GM12878 (cell line): ENCODE results near the gene DCC. TPM values are rescaled to one million over a fixed set of nuclear protein-coding genes. Genes with fewer than 3 reads are reported as not detected.

Source experiments
- ATAC-seq: fragments of 200-7000 bp; cut with Tn5 transposase; 3 replicates; pipeline ENCODE4 v1.9.1; 2020; ENCODE audit warnings: mild to moderate bottlenecking, moderate library complexity
- BruUV-seq: library from RNA; stranded (reverse); fragments of 400-500 nt; replicated peaks from 2 replicates; lab custom pipeline; 2021; lab: Mats Ljungman, UMichigan
- CTCF ChIA-PET: fragments of 300-600 bp; sonication (Branson Sonifier 250); formaldehyde crosslinking; extraction: SDS; loops from one replicate; lab custom pipeline; 2021; ENCODE audit warnings: inconsistent platforms; lab: Yijun Ruan, JAX
- POLR2A ChIA-PET: fragments of 350-600 bp; formaldehyde crosslinking; extraction: SDS; loops from one replicate; lab custom pipeline; 2021; ENCODE audit warnings: inconsistent platforms; lab: Charles Lee
- RAD21 ChIA-PET: fragments of 300-600 bp; sonication (Branson Sonifier 250); formaldehyde crosslinking; loops from one replicate; lab custom pipeline; 2023; ENCODE audit warnings: antibody characterized with exemption; ENCODE audit not compliant: unreplicated experiment; lab: Charles Lee
- SMC1A ChIA-PET: fragments of 300-600 bp; sonication (Branson Sonifier 250); formaldehyde crosslinking; loops from one replicate; lab custom pipeline; 2023; ENCODE audit not compliant: unreplicated experiment, uncharacterized antibody; lab: Charles Lee
- DNase-seq: peaks from one replicate; pipeline ENCODE4 v3.0.0-alpha.2; 2011; ENCODE audit warnings: low read depth, low spot score
- FAIRE-seq: peaks from 3 replicates; lab custom pipeline; 2011; peaks lifted over from hg19 to GRCh38; lab: Jason Lieb, UNC
- H2AFZ ChIP-seq: 2 replicates; pipeline ENCODE4 v1.6.0; 2011; ENCODE audit warnings: low read depth, low read length, control low read depth; ENCODE audit not compliant: control insufficient read depth
- H3K27ac ChIP-seq: 2 replicates; pipeline ENCODE4 v1.5.1; 2011; ENCODE audit warnings: control low read depth; ENCODE audit not compliant: control insufficient read depth, insufficient read depth
- H3K27me3 ChIP-seq, 2 experiments: replicated peaks in 1 of 2; 2 replicates each; pipeline versions ENCODE4 v1.6.0 to v1.6.1; 2011; ENCODE audit warnings: low read length in 1 of 2; ENCODE audit not compliant: control insufficient read depth in 2 of 2, insufficient read depth in 2 of 2
- H3K36me3 ChIP-seq, 2 experiments: 2 replicates each; pipeline ENCODE4 v1.5.1; 2011; ENCODE audit warnings: low read length in 1 of 2; ENCODE audit not compliant: control insufficient read depth in 2 of 2, insufficient read depth in 2 of 2
- H3K4me1 ChIP-seq: 2 replicates; pipeline ENCODE4 v1.6.1; 2011; ENCODE audit warnings: mild to moderate bottlenecking, low read length, moderate library complexity, mixed read lengths; ENCODE audit not compliant: control insufficient read depth, insufficient read depth
- H3K4me2 ChIP-seq: 2 replicates; pipeline ENCODE4 v1.6.0; 2011; ENCODE audit warnings: control low read depth; ENCODE audit not compliant: control insufficient read depth, insufficient read depth
- H3K4me3 ChIP-seq: fragments of 200-600 bp; sonication (generic); 2 replicates; pipeline ENCODE4 v1.5.1; 2016
- H3K79me2 ChIP-seq: 2 replicates; pipeline ENCODE4 v1.6.0; 2011; ENCODE audit warnings: low read length; ENCODE audit not compliant: control insufficient read depth, insufficient read depth
- H3K9ac ChIP-seq: 2 replicates; pipeline ENCODE4 v1.8.0; 2011; ENCODE audit warnings: low read length, control low read depth, mixed read lengths; ENCODE audit not compliant: control insufficient read depth, insufficient read depth
- H3K9me3 ChIP-seq: replicated peaks from 3 replicates; pipeline ENCODE4 v1.5.1; 2011; ENCODE audit warnings: mild to moderate bottlenecking, low read length; ENCODE audit not compliant: control insufficient read depth, insufficient read depth
- H4K20me1 ChIP-seq: 2 replicates; pipeline ENCODE4 v1.6.0; 2011; ENCODE audit not compliant: control insufficient read depth, insufficient read depth
- BCL3 ChIP-seq: IDR thresholded peaks from 2 replicates; pipeline ENCODE4 v1.6.1; 2011; ENCODE audit warnings: borderline replicate concordance, low read depth, mild to moderate bottlenecking, moderate library complexity, low read length; ENCODE audit not compliant: insufficient read depth, poor library complexity, severe bottlenecking
- CBX5 ChIP-seq: sonication (generic); IDR thresholded peaks from 2 replicates; pipeline ENCODE4 v1.6.1; 2016; ENCODE audit warnings: low read depth, moderate library complexity, mild to moderate bottlenecking, inconsistent platforms
- ETV6 ChIP-seq, 2 experiments: fragments of 450-650 bp in 1 of 2; IDR thresholded peaks in 1 of 2; conservative IDR thresholded peaks in 1 of 2; 2 replicates each; pipeline ENCODE4 v1.6.1; 2014; ENCODE audit warnings: antibody characterized with exemption in 1 of 2, borderline replicate concordance in 1 of 2, low read depth in 1 of 2, mild to moderate bottlenecking in 1 of 2, moderate library complexity in 1 of 2
- MLLT1 ChIP-seq: fragments of 450-650 bp; IDR thresholded peaks from 2 replicates; pipeline ENCODE4 v1.6.1; 2016; ENCODE audit warnings: mild to moderate bottlenecking
- NFXL1 ChIP-seq: fragments of 450-650 bp; IDR thresholded peaks from 2 replicates; pipeline ENCODE4 v1.6.1; 2017; ENCODE audit warnings: antibody characterized with exemption, mild to moderate bottlenecking, borderline replicate concordance
- PML ChIP-seq: IDR thresholded peaks from 2 replicates; pipeline ENCODE4 v1.6.1; 2012; ENCODE audit warnings: low read length, inconsistent platforms
- RAD21 ChIP-seq: IDR thresholded peaks from 2 replicates; pipeline ENCODE4 v1.6.1; 2011; ENCODE audit warnings: mild to moderate bottlenecking, low read depth, low read length, moderate library complexity; ENCODE audit not compliant: insufficient read depth
- RB1 ChIP-seq: fragments of 450-650 bp; formaldehyde crosslinking; IDR thresholded peaks from 2 replicates; pipeline ENCODE4 v1.6.1; 2017; ENCODE audit warnings: mild to moderate bottlenecking, borderline replicate concordance
- RELA ChIP-seq: fragments of 450-650 bp; IDR thresholded peaks from 2 replicates; pipeline ENCODE4 v1.8.0; 2014; ENCODE audit warnings: borderline replicate concordance; ENCODE audit not compliant: partially characterized antibody
- SIX5 ChIP-seq: IDR thresholded peaks from 2 replicates; pipeline ENCODE4 v1.6.1; 2011; ENCODE audit warnings: mild to moderate bottlenecking, low read depth, low read length, moderate library complexity; ENCODE audit not compliant: severe bottlenecking
- ZNF207 ChIP-seq: fragments of 450-650 bp; IDR thresholded peaks from 2 replicates; pipeline ENCODE4 v1.6.1; 2014; ENCODE audit warnings: antibody characterized with exemption, mild to moderate bottlenecking, borderline replicate concordance
- WGBS: methylation state at CpG from one replicate; pipeline ENCODE4 v1.1.6; 2016; ENCODE audit warnings: low lambda C conversion rate; ENCODE audit not compliant: insufficient replicate concordance, insufficient coverage; ENCODE audit errors: missing lambda C conversion rate; 5-methylcytosine and 5-hydroxymethylcytosine counted together
- in situ Hi-C: fragments of 300-500 bp; cut with MboI; formaldehyde crosslinking; loops from 9 replicates; pipeline ENCODE4 v1.14.3; 2018; ENCODE audit warnings: mixed read lengths
- intact Hi-C: fragments of 100-400 bp; cut with micrococcal nuclease; formaldehyde crosslinking; loops from one replicate; pipeline ENCODE4 v1.14.2; 2022; ENCODE audit not compliant: unreplicated experiment
- polyA plus RNA-seq, 11 experiments: library from polyadenylated mRNA; depleted of rRNA in 4 of 11; unstranded in 6 of 11; stranded (reverse) in 5 of 11; fragments of >200 nt; fragmentation: Nextera tagmentation in 4 of 11; fragmentation: Illumina TruSeq in 1 of 11; extraction: Ambion mirVana in 4 of 11; extraction: Trizol in 1 of 11; gene quantifications; 1 replicate in 1 of 11; 2 replicates in 10 of 11; pipeline versions ENCODE4 v1.2.1 to v1.2.3, GENCODE V29; 2011 to 2016; ENCODE audit warnings: inconsistent platforms in 2 of 11, missing spikeins in 2 of 11, low read depth in 1 of 11
- total RNA-seq, 4 experiments: library from RNA; depleted of rRNA in 3 of 4; stranded (reverse); fragments of >200 nt in 3 of 4; fragmentation: Illumina TruSeq in 1 of 4; extraction: Trizol in 1 of 4; gene quantifications; 2 replicates each; pipeline versions ENCODE4 v1.2.1 to v1.2.3, GENCODE V29; 2013 to 2021
- TF ChIP-seq, protein P1 (sequence below): fragments of 450-650 bp; IDR thresholded peaks from 2 replicates; pipeline ENCODE4 v1.6.1; 2017; ENCODE audit warnings: mild to moderate bottlenecking, moderate library complexity
- TF ChIP-seq, protein P2 (sequence below): fragments of 450-650 bp; IDR thresholded peaks from 2 replicates; pipeline ENCODE4 v1.6.1; 2017; ENCODE audit warnings: mild to moderate bottlenecking, low read depth, inconsistent platforms; ENCODE audit not compliant: poor library complexity, severe bottlenecking

Gene DCC
- total and polyA plus RNA-seq, 10 of the 15 experiments (the other 5 are each of a cell fraction or from before 2014, with no cell fraction given), result 0.01 TPM; not detected in 9

DNA sequence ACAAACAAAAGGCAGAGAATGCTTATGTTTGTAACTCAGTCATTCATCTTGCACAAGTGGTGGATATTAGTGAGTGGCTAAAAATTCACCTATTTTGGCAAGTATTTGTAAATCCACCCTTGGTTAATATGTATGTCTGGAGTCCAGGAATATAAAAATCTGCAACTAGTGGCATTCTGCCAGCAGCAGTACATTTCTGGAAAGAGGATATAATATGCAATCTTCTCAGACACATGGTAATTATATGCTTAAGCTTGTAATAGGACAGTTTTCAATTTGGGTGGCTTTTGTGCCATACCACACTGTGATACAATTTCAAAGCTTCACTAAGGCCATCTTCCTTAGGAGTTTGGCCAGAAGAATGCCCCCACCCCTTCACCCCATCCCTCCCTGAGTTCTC lies 1191.2 kb downstream of the DCC start (continued):
- TF ChIP-seq, protein P1, sequence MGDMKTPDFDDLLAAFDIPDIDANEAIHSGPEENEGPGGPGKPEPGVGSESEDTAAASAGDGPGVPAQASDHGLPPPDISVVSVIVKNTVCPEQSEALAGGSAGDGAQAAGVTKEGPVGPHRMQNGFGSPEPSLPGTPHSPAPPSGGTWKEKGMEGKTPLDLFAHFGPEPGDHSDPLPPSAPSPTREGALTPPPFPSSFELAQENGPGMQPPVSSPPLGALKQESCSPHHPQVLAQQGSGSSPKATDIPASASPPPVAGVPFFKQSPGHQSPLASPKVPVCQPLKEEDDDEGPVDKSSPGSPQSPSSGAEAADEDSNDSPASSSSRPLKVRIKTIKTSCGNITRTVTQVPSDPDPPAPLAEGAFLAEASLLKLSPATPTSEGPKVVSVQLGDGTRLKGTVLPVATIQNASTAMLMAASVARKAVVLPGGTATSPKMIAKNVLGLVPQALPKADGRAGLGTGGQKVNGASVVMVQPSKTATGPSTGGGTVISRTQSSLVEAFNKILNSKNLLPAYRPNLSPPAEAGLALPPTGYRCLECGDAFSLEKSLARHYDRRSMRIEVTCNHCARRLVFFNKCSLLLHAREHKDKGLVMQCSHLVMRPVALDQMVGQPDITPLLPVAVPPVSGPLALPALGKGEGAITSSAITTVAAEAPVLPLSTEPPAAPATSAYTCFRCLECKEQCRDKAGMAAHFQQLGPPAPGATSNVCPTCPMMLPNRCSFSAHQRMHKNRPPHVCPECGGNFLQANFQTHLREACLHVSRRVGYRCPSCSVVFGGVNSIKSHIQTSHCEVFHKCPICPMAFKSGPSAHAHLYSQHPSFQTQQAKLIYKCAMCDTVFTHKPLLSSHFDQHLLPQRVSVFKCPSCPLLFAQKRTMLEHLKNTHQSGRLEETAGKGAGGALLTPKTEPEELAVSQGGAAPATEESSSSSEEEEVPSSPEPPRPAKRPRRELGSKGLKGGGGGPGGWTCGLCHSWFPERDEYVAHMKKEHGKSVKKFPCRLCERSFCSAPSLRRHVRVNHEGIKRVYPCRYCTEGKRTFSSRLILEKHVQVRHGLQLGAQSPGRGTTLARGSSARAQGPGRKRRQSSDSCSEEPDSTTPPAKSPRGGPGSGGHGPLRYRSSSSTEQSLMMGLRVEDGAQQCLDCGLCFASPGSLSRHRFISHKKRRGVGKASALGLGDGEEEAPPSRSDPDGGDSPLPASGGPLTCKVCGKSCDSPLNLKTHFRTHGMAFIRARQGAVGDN, result no peak
- TF ChIP-seq ZNF207 (no peak), RB1 (no peak)
- TF ChIP-seq, protein P2, sequence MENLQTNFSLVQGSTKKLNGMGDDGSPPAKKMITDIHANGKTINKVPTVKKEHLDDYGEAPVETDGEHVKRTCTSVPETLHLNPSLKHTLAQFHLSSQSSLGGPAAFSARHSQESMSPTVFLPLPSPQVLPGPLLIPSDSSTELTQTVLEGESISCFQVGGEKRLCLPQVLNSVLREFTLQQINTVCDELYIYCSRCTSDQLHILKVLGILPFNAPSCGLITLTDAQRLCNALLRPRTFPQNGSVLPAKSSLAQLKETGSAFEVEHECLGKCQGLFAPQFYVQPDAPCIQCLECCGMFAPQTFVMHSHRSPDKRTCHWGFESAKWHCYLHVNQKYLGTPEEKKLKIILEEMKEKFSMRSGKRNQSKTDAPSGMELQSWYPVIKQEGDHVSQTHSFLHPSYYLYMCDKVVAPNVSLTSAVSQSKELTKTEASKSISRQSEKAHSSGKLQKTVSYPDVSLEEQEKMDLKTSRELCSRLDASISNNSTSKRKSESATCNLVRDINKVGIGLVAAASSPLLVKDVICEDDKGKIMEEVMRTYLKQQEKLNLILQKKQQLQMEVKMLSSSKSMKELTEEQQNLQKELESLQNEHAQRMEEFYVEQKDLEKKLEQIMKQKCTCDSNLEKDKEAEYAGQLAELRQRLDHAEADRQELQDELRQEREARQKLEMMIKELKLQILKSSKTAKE, result no peak

DNA sequence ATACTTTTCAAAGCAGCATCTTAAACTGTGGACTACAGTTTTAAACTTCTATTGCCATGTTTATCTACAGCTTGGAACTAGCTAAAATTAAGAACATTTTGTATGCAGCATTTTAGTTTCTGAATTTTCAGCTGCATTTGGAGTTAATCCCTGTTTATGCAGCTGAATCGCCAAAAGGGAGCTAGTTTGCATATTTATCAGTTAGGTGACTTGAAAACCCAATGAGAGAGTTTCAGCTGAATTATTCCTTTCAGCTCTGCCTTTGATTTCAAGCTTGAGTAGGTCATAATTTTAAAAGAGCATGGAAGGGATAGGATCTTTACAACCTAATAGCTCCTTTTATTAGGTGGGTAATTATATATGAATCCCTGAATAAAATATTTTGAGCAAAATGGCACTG lies 1191.9 kb downstream of the DCC start:
- Histone ChIP-seq H2AFZ (no peak overlapping the region), H3K4me2 (no peak overlapping the region), H3K4me1 (no peaks in the 10 kb centered on the region), H3K4me3 (no peak overlapping the region), H3K9ac (no peak overlapping the region), H3K27me3 (no peaks in the 10 kb centered on the region), H3K36me3 (no peaks in the 10 kb centered on the region), H3K79me2 (no peaks in the 10 kb centered on the region), H4K20me1 (no peaks in the 10 kb centered on the region), H3K9me3 (no peaks in the 10 kb centered on the region), H3K27ac (no peak overlapping the region)
- WGBS, result 0% methylated on average over 1 of the region's 1 CpG
- ChIA-PET CTCF (no interaction called here), SMC1A (interaction anchor here (0.6 to 0.7 kb wide), 2 partner anchors 52 to 75 kb away, joined by 3 read pairs; no protein-coding TSS in a partner anchor), POLR2A (no interaction called here), RAD21 (no interaction called here)
- DNase-seq, result no peak
- no peak for FAIRE-seq
- ATAC-seq, result no peak
- intact Hi-C loops, result no loop called here
- BruUV-seq, result no TSS peak
- in situ Hi-C loops, result no loop called here
- TF ChIP-seq PML (no peak), MLLT1 (no peak), SIX5 (no peak), RAD21 (no peak), RELA (no peak), ETV6 (conservative IDR thresholded peaks at IDR 0.05 in 1 of 2, IDR thresholded peaks at IDR 0.05 in 1 of 2; ENCODE audit: borderline replicate concordance in 1 of 2, low read depth in 1 of 2) (no peak), BCL3 (no peak), CBX5 (no peak), NFXL1 (no peak)
